ENCODE data around the gene FBXO17.

DNA sequence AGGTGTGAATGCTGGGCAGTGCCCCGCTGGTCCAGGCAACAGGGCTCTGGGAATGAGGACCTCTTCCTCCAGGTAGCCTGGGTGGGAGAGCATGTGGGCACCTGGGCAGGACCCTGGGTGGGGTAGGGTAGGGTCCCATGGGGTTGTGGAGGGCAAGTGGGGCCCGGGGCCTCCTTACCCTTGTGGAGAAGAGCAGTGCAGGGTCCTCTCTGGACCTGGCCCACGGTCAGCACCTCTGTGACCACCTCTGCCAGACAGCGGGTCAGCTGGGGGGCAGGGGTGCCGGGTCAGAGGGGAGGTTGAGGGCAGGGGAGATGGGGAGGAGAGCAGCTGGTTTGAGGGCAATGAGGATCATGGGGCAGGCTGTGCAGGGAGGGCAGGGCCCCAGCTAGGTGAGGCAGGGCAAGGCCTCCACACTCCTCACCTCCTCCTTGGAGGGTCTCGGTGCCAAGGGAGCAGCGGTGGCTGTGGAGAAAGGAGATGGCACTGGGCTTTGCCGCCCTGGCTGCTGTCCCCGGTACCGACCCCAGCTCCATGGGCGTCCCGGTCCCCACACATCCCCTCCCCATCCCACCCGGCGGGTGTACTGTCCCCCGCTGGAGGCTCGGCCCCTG lies 64.0 kb downstream of the FBXO17 start:
- TF ChIP-seq, protein P1, sequence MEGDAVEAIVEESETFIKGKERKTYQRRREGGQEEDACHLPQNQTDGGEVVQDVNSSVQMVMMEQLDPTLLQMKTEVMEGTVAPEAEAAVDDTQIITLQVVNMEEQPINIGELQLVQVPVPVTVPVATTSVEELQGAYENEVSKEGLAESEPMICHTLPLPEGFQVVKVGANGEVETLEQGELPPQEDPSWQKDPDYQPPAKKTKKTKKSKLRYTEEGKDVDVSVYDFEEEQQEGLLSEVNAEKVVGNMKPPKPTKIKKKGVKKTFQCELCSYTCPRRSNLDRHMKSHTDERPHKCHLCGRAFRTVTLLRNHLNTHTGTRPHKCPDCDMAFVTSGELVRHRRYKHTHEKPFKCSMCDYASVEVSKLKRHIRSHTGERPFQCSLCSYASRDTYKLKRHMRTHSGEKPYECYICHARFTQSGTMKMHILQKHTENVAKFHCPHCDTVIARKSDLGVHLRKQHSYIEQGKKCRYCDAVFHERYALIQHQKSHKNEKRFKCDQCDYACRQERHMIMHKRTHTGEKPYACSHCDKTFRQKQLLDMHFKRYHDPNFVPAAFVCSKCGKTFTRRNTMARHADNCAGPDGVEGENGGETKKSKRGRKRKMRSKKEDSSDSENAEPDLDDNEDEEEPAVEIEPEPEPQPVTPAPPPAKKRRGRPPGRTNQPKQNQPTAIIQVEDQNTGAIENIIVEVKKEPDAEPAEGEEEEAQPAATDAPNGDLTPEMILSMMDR (IDR thresholded peaks at IDR 0.05): no peak
- no peak for TF ChIP-seq POLR2A (IDR thresholded peaks at IDR 0.05)

Measured in esophagus squamous epithelium (tissue), 4 donors.